ENCODE results near the gene NTN4.
"Not testable (repeated sequence)": the region's sequence is repeated elsewhere in the genome, so short reads cannot be mapped to it uniquely, and the experiment has no call there.

NTN4 gene

DNA sequence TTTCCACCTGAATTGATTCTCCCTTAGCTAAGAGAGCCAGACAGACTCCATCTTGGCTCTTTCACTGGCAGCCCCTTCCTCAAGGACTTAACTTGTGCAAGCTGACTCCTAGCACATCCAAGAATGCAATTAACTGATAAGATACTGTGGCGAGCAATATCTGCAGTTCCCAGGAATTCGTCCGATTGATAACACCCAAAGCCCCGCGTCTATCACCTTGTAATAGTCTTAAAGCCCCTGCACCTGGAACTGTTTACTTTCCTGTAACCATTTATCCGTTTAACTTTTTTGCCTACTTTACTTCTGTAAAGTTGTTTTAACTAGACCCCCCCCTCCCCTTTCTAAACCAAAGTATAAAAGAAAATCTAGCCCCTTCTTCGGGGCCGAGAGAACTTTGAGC is 44.5 kb downstream of the NTN4 start:
- not testable (repeated sequence) for DNase-seq

DNA sequence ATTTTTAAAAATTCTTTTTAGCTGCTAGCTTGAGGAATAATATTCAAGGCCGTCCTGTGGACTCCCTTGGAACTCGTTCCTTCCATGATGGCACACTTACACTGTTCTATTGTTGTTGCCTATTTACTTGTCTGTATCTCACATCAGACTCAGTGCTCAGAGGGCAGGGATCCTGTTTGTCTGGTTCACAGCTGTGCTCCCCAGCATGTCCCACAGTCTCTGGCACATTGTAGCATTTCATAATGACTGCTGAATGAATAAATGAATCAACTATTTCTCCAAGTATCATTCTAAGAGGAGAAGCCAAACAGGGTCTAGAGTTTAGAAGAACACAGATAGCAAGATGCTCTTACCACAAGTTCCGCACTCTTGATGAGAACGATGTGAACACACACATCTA is 48.0 kb downstream of the NTN4 start:
- no peak for DNase-seq

DNA sequence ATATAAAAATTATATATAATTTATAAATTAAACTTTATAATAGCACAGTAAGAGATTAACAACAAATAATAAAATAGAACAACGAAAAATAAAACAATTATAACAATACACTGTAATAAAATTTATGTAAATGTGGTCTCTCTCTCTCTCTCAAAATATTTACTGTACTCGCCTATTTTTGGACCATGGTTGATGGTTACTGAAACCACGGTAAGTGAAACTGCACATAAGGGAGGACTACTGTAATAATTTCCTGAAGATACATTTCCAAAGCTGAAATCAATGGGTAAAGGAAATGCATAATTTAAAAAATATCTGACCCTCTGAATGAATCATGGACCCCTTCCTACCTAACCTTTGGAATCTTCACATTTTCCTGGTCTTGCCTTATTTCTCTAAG is 48.9 kb downstream of the NTN4 start:
- no peak for DNase-seq

DNA sequence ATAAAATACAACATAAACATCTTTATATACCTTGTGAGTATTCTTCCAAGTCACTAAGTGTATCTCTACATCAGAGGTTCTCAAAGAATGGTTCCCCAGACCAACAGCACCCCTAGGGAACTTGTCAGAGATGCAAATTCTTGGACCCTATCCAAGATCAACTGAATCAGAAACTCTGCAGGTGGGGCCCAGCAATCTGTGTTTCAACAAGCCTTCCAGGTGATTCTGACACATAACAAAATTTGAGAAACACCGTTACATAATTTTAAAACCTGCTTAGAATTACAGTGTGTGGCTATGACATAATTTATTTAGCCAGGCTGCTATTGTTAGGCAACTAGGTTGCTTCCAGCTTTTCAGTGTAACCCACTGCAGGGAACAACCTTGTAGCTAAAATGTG is 49.8 kb downstream of the NTN4 start:
- no peak for DNase-seq

DNA sequence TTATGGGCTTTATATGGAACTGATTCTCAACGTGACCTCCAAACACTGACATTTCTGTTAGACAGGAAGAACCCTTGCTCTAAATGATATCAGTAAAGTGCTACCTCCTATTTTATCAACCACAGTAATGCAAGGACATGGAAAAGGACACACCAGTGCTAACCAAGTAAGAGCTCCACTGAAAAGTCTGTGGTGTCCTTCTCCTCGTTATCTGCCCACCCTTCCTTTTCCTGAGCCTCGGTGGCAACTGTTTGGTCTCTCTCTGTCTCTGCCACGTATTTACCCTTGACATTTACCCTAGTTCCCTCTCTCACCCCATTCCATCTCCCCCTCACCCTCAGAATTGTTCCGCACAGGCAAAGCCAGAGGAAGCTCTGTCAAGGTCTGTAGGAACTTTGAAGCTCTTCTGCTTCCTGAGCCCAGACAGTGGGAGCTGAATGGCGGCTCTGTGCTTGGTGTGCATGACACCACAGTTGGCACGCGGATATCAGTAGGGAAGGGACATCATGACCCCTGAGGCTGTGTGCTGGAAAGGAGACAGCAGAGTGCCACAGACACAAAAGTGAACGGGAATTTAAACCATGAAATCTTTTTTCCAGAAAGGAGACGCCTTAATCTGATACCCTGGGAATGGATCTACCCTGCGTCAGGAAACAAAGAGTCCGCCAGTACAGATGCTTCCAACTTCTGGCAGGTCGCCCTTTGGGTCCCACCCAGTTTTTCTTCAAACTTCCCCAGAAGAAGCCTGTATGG is 50.8 kb downstream of the NTN4 start:
- DNase-seq: no peak

DNA sequence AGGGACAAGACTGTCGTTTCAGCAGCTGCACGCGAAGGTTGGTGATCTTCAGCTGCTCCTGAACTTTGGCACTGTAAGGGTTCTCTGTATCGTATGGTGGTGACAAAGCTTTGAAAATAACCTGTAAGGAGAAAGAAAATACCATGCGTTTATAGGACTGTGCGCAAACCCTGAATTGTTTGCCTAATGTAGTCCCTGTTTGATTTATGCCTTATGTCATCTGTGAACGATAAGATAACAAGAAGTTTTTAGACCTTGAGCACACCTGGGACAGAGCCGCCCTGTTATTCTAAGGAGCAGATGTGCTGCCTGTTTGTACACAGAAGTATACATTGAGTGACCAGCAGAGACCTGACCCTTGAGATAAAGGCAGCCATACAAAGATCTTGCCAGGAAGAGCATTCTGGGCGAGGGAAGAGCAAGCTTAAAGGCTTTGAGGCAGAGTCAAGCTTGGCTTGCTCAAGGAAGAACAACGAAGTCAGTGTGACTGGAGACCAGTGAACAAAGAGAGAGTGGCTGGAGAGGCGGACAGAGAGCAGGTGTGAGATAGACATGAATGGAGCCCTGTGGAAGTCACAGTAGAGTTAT is 52.4 kb downstream of the NTN4 start:
- no peak for DNase-seq

DNA sequence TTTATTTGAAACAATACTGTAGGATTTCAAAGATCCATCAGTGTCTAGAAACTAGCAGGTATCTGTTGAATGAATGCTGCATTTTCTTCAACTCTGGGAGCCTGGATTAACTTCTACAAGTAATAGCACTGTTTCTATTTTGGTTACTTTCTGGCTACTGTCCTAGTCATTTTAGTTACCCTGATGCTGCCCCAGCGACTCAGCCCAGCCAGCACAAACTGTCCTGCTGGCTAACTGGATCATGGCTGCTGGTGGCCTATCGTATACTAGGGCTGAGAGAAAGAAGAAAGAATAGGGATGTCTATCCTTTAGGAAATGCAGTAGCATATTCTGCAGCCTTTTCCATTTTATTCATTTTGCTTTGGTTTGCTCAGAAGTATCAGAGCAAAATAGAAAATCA is 53.9 kb downstream of the NTN4 start:
- DNase-seq: no peak

DNA sequence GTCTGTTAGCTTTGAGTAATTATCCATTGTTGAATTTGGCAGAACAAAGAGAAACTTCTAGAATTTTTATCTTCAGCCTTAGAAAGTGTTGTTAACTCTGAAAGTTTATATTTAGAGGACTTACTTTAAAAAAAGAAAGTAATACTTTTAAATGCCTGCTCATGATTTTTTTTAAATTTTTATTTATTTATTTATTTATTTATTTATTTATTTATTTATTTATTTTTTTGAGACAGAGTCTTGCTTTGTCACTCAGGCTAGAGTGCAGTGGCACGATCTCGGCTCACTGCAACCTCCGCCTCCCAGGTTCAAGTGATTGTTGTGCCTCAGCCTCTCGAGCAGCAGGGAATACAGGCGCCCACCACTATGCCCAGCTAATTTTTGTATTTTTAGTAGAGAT is 54.8 kb downstream of the NTN4 start:
- not testable (repeated sequence) for DNase-seq

DNA sequence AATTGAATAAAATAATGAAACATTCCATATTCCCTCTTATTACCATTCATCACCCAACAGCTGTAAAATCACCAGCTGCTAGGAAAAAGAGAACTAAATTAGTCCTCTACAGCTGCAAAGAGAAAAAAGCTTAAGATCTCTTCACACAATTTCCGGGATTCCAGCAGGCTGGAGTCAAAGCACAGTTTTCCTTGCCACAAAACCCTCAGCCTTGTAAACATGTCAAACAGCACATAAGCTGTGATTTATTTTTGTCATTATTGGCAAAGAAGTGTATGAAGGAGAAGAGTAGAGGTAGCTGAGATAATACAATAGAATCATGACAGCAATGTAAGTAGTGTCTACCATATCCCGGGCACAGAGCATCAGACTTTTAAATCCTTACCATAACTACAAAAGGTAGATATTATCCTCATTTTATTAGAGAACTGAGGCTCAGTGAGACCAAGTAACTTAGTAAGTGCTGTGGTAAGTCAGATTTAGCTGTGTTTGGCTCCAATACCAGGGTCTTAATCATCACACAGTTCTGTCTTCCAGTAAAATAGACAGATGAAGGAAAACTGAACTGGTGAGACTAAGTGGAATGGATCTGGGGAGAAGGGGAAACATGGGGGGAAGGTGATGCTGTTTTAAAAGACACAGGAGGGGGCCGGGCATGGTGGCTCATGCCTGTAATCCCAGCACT is 57.3 kb downstream of the NTN4 start:
- DNase-seq: no peak

DNA sequence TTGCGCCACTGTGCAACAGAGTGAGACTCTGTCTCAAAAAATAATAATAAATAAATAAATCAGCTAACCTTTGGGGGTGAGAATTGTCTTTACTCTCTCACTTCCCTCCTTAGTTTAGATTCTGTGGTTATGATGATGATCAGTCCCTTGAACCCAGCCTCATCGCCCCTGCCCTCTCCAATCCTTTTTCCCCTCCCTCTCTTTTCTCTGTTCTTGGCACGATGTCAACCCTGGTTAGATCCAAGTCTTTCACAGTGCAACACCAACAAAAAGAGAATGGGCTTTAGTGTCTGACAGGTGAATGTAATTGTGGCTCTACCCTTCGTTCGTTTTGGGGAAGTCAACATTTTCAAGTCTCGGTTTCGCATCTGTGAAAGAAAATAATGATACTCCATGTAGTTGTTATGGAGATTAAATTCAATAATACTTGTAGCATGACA is 59.0 kb downstream of the NTN4 start:
- DNase-seq: no peak

DNA sequence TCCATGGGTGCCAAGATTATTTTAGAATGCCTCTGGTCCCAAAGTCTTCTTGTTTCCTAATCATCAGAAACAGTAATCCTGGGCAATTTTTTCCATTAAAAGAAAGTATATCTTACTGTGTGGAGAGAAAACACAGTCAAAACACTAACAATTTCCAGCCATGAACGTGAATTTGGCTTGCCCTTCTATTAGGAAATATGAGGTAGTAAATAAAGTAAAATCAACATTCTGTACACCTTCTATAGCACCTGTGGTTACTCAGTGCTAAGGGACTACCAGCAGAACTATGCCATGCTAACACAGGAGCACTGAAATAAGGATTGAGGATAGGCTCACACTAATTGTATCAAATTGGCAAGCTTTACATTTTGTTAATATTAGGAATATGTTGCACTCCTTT is 60.1 kb downstream of the NTN4 start:
- no peak for DNase-seq

DNA sequence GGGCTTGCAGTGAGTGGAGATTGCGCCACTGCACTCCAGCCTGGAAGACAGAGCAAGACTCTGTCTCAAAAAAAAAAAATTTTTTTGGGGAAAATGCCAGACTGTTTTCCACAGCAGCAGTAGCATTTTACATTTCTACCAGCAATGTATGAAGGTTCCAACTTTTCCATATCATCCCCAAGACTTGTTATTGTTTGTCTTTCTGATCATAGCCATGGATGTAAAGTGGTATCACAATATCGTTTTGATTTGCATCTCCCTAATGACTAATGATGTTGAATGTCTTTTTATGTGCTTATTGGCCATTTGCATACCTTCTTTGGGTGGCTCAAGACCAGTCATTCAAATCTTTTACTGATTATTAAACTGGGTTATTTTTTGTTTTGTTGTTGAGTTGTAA is 63.7 kb downstream of the NTN4 start:
- no peak for DNase-seq

DNA sequence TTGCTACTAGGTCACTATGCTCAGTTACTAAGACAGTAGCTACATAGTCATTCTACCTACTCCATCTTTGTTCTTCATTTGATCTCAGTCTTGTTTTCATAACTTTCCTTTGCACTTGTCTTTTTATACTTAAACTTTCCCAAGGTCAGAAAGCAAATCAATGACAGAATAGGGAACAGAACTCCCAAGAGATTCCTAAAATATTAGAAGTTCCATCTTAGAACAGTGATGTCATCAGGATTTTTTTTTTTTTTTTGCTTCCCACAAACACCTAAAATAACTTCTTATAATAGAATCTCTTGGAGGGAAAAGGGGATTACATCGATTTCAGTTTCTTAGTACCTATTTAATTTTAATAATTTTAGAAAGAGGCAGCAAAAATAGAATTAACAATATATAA is 65.8 kb downstream of the NTN4 start:
- no peak for DNase-seq

DNA sequence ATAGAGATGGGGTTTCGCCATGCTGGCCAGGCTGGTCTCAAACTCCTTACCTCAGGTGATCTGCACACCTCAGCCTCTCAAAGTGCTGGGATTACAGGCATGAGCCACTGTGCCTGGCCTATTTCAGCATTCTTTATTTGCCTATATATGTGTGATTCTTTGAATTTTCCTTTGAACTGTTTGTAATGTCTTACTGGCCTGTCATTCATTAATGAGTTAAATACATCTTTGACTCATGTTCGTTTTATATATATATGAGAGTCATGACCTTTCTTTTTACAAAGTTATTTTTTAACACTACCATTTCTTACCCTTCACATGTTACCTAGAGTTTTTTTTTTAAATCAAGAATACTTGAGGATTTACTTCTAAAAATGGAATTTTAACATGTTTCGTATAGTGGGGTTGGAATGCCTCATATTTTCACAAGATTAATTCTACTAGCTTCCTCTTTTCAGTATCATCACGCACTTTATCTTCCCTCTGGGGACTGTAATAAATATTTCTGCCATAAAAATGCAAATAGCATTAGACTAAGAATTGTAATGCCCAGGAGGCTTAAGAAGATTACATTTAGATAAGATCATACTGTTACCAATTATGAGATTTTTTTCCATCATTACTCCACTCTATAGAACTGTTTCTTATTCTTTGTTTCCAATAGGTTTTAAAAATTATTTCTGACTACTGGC is 66.7 kb downstream of the NTN4 start:
- no peak for DNase-seq

DNA sequence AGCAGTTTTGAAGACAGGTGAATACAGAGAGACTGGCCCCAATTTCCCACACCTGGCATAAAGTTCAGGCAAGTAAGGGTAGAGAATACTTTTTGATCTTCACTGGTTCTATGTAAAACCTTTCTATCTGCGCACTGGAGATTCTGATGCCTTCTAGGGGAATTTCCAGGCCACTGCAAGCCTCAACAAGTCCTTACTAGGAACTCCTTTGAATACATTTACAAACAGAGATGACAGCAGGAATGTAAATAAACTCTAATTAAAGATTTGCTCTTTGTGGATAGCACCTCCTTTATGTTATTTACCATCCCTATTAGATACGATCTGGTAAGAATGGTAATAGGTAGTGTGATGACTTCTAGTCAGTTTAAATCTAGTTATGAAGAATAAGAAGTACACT is 69.2 kb downstream of the NTN4 start:
- no peak for DNase-seq

DNA sequence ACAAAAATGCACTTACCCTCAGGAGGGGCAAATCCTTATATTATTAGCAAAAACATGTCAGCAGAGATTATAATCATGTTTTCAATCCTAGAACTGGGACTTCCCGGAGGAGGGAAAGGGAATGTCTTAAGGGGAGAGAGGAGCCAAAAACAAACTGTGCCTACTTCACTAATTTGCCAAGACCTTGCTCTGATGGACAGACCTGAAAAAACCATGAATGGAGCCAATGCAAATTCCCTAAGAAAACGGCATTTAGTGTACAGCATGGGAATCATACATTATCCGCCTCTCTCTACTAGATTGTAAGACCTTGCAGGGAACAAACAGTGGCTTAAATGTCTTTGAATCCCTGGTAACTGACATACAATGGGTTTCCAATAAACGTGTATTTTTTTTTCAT is 70.4 kb downstream of the NTN4 start:
- DNase-seq: no peak

DNA sequence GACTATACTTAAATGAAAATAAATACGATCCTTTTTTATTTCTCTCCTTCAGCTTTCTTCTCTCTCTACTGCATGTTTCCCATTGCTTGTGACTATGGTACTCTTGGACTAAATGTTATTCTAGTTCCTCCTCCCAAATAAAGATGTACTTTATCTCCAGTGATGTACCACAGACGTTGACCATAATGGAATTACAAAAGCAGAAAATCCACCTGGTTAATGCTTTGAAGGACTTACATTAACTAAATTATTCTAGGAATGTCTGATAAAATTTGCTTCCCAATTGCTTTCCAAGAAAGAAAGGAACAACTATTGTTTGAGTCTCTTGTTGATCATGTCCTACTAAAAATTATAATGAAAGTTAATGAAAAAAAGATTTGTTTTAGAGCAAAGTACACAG is 71.8 kb downstream of the NTN4 start:
- DNase-seq: no peak

DNA sequence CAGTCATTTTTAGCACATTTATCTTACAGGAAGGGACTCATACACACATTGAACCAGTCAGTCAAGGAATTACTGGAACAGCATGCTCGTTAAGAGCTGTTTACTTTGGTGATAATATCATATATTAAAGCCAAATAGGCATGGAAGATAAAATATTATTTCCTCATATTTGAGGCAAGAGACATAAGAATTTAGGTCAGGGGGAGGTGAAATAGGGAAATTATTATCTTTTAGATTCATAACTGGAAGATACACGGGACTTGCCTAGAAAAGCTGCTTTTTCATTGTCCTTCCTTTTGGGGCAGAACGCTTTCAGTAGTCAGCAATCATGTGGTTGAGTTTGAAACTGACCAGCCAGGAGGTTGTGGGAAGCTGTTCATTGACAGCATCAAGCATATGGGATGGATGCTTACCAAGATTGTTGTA is 72.5 kb downstream of the NTN4 start:
- no peak for DNase-seq

DNA sequence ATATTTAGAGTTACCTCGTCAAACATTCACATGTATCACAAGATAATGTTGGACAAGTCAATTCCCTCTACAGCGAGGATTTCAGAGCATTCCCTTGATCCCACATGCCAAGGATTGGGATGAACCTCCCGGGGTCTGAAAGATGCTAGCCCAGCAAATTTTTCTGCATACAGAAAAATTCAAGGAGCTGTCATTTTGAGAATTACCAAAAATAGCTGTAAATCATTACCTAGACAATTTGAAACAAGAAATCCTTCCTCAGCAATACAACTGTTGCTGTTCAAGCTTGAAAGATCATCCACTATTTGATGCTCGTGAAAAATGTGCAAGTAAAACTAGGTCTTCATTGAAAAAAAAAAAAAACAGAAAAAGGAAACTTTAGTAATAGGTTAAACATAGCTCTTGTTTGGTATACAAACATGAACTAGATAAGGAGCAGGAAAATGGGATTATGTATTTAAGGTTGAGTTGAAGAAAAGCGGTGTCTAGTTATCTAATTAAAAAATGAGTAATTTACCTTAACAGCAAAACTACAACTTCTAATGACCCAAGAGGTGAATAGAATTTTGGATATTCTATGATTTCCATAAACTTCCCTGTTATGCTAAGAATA is 73.1 kb downstream of the NTN4 start:
- no peak for DNase-seq

DNA sequence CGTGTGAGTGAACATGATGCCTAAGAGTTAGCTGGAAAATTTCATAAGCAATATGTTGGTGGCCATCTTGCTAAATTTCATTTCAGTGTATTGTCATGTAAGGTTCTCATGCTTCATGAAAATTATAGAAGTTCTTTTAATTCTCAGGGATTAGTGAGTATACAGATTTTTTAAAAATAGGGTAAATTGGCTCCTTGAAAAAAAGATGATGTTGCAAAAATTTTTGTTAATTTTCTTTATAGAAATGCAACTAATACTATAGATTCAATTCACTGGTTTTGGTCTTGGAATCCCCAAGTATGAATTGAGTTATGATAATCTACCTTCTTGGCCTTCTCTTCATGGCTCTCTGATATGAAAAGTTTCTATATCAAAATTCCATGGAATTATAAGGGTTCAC is 75.4 kb downstream of the NTN4 start:
- DNase-seq: no peak

DNA sequence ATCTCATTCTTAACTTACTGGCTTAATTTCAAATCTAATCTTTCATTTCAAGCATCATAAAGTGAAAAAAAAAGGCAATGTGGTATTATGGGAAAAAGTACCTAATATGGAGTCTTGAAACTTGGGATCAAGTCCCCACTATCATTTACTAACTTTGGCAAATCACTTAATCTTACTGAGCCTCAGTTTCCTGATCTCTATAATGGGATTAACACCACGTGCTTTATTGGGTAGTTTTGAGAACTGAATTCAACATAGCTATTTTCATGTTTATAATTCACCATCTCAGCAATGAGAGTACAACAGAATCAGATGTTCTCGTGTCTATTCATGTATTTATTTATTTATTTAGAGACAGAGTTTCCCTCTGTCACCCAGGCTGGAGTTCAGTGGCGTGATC is 78.3 kb downstream of the NTN4 start:
- DNase-seq: no peak

DNA sequence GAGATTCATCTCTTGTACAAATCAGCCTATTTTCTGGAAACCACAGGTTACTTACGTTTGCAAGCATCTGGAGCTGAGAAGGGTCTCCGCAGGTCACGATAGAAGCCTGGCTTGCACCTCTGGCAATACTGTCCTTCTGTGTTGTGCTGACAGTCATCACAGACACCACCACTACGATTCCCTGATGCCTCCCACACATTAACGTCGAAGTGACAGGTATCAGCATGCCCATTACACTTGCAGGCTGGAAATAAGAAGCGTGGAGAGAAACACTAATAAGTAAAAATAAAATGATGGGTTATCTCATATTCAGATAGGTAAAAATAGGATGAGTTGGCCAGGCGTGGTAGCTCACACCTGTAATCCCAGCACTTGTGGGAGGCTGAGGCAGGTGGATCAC is 80.2 kb downstream of the NTN4 start:
- DNase-seq: no peak

DNA sequence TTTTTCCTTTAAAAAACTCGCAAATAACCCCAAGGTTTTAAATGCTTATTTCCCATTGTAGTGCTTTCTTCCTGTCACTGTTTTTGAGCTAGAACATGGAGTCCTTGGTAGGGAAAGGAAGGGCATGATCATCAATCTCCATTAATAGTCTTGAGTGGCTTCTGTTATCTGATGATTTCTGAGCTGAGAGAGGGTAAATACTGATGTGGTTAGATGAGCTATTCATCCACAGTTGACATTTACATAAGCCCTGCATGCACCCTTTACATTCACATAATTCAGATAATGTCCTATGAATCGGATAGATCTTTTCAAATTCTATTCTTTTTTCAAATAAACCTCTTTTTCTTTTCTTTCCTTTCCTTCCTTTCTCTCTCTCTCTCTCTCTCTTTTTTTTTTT is 81.4 kb downstream of the NTN4 start:
- DNase-seq: no peak

All from NCI-H1930 (cell line).